ENCODE measurements around the gene DND1. TPM values are rescaled to one million over a fixed set of nuclear protein-coding genes. Genes with fewer than 3 reads are reported as not detected.
"Not testable (repeated sequence)": the region's sequence is repeated elsewhere in the genome, so short reads cannot be mapped to it uniquely, and the experiment has no call there.

DND1 gene
- total RNA-seq, 2 donors from 2014 or later: 3.0 to 3.4 TPM

GRCh38 chr5:140630292-140631035, 42.9 kb downstream of the DND1 start:
- Mint-ChIP-seq H3K4me3 (no peak overlapping the region), H3K36me3 (ENCODE audit: low read depth) (no peaks in the 10 kb centered on the region), H3K9me3 (peaks cover 3% of the 10 kb centered on the region), H3K4me1 (peaks cover 10% of the 10 kb centered on the region), H3K27me3 (no peaks in the 10 kb centered on the region), H3K27ac (no peak overlapping the region)
- no peak for ATAC-seq (replicated peaks)

- H3K27ac Mint-ChIP-seq: no peak overlapping the region
- peaks cover 3% of the 10 kb centered on the region for H3K9me3 Mint-ChIP-seq
- no peaks in the 10 kb centered on the region for H3K36me3 Mint-ChIP-seq (ENCODE audit: low read depth)
- no peak for ATAC-seq (replicated peaks)
- no peaks in the 10 kb centered on the region for H3K27me3 Mint-ChIP-seq
- no peak overlapping the region for H3K4me3 Mint-ChIP-seq
- peaks cover 10% of the 10 kb centered on the region for H3K4me1 Mint-ChIP-seq
Measured at GRCh38 chr5:140628711-140629110, 44.7 kb downstream of the DND1 start.

GRCh38 chr5:140627972-140628371, 45.4 kb downstream of the DND1 start:
- no peak for ATAC-seq (replicated peaks)
- H3K9me3 Mint-ChIP-seq: peaks cover 3% of the 10 kb centered on the region
- H3K4me3 Mint-ChIP-seq: no peak overlapping the region
- no peaks in the 10 kb centered on the region for H3K27me3 Mint-ChIP-seq
- H3K4me1 Mint-ChIP-seq: peaks cover 5% of the 10 kb centered on the region
- no peak overlapping the region for H3K27ac Mint-ChIP-seq
- H3K36me3 Mint-ChIP-seq (ENCODE audit: low read depth): no peaks in the 10 kb centered on the region

- H3K27me3 Mint-ChIP-seq; H3K9me3 Mint-ChIP-seq; H3K36me3 Mint-ChIP-seq (ENCODE audit: low read depth); H3K4me1 Mint-ChIP-seq; H3K27ac Mint-ChIP-seq; H3K4me3 Mint-ChIP-seq; ATAC-seq (replicated peaks): not testable (repeated sequence)
Measured at GRCh38 chr5:140624886-140625285, 48.5 kb downstream of the DND1 start.

GRCh38 chr5:140623061-140623460, 50.3 kb downstream of the DND1 start:
- not testable (repeated sequence) for H3K4me1 Mint-ChIP-seq; H3K4me3 Mint-ChIP-seq; H3K27ac Mint-ChIP-seq; H3K27me3 Mint-ChIP-seq; ATAC-seq (replicated peaks); H3K36me3 Mint-ChIP-seq (ENCODE audit: low read depth); H3K9me3 Mint-ChIP-seq

GRCh38 chr5:140622301-140622700, 51.1 kb downstream of the DND1 start:
- H3K9me3 Mint-ChIP-seq: no peaks in the 10 kb centered on the region
- no peaks in the 10 kb centered on the region for H3K4me1 Mint-ChIP-seq
- H3K36me3 Mint-ChIP-seq (ENCODE audit: low read depth): no peaks in the 10 kb centered on the region
- ATAC-seq (replicated peaks): no peak
- H3K27ac Mint-ChIP-seq: no peak overlapping the region
- no peaks in the 10 kb centered on the region for H3K27me3 Mint-ChIP-seq
- H3K4me3 Mint-ChIP-seq: no peak overlapping the region

Other genes starting within 250 kb of the DND1 start
- gene EIF4EBP3, start 125.9 kb downstream of the DND1 start, total RNA-seq: 10 to 100 TPM in 1 of 2 donors, 1 to 10 TPM in 1; 8.9 to 11.8 TPM
- 10 to 100 TPM; 32.3 to 39.1 TPM for gene SRA1, start 116.1 kb downstream of the DND1 start, total RNA-seq
- 10 to 100 TPM; 20.5 to 56.6 TPM for gene APBB3, start 109.0 kb downstream of the DND1 start, total RNA-seq
- 10 to 100 TPM; 56.0 to 89.6 TPM for gene SLC35A4, start 108.7 kb downstream of the DND1 start, total RNA-seq
- under 1 TPM; 0.32 to 0.39 TPM for gene CD14, start 40.4 kb downstream of the DND1 start, total RNA-seq
- gene TMCO6, start 34.1 kb downstream of the DND1 start, total RNA-seq: 10 to 100 TPM; 22.9 to 30.6 TPM
- 10 to 100 TPM; 48.1 to 63.9 TPM for gene NDUFA2, start 25.9 kb downstream of the DND1 start, total RNA-seq
- 10 to 100 TPM; 76.9 to 85.8 TPM for gene IK, start 25.7 kb downstream of the DND1 start, total RNA-seq
- 10 to 100 TPM; 38.8 TPM for gene WDR55, start 8.7 kb downstream of the DND1 start, total RNA-seq
- gene HARS1, start 17.8 kb upstream of the DND1 start, total RNA-seq: 100 to 1,000 TPM in 1 of 2 donors, 10 to 100 TPM in 1; 82.2 to 103 TPM
- gene HARS2, start 17.9 kb upstream of the DND1 start, total RNA-seq: 10 to 100 TPM; 24.7 to 30.2 TPM
- 10 to 100 TPM; 47.5 to 58.0 TPM for gene ZMAT2, start 26.9 kb upstream of the DND1 start, total RNA-seq
- not detected for gene PCDHA1, start 112.6 kb upstream of the DND1 start, total RNA-seq
- gene PCDHA2, start 121.3 kb upstream of the DND1 start, total RNA-seq: not detected
- not detected for gene PCDHA3, start 127.5 kb upstream of the DND1 start, total RNA-seq
- gene PCDHA4, start 133.5 kb upstream of the DND1 start, total RNA-seq: not detected
- not detected for gene PCDHA5, start 148.0 kb upstream of the DND1 start, total RNA-seq
- not detected for gene PCDHA6, start 154.4 kb upstream of the DND1 start, total RNA-seq
- not detected for gene PCDHA7, start 160.7 kb upstream of the DND1 start, total RNA-seq
- not detected for gene PCDHA8, start 167.6 kb upstream of the DND1 start, total RNA-seq
- gene PCDHA9, start 174.8 kb upstream of the DND1 start, total RNA-seq: not detected
- not detected for gene PCDHA10, start 182.3 kb upstream of the DND1 start, total RNA-seq
- gene PCDHA11, start 195.4 kb upstream of the DND1 start, total RNA-seq: not detected
- gene PCDHA12, start 201.7 kb upstream of the DND1 start, total RNA-seq: not detected
- not detected for gene PCDHA13, start 208.5 kb upstream of the DND1 start, total RNA-seq

Data from activated T-helper 17 cell treated with anti-CD3 and anti-CD28 coated beads, Interleukin-2, amount 50 U/mL, for 72 hours (primary cell).